ENCODE results near the gene CEP126. TPM values are rescaled to one million over a fixed set of nuclear protein-coding genes. Genes with fewer than 3 reads are reported as not detected.

Gene CEP126
- total RNA-seq, 1 experiment from 2014 or later, result 2.0 TPM

GRCh38 chr11:101916422-101916821 lies 1.6 kb downstream of the CEP126 start, which contains the start of gene ANGPTL5:
Gene ANGPTL5 (minus strand): TSS chr11:101916522. CDS start chr11:101907909, 8,613 bp downstream.
- ChIA-PET RAD21 (ENCODE audit: low non-redundant PET in 1 of 2, low total read pairs in 2 of 2, uncharacterized antibody in 2 of 2, unreplicated experiment in 2 of 2) (no interaction called here), CTCF (no interaction called here), POLR2A (no interaction called here)
- peak within 1 kb of the TSS; percentile 67 for H3K27ac ChIP-seq (ENCODE audit: low read depth, low read length)
- H3K27me3 ChIP-seq (ENCODE audit: insufficient read depth, low read length), result no peaks in the 10 kb centered on the region
- ATAC-seq (no peak), DNase-seq (ENCODE audit: low read depth, low spot score) (no peak)
- no peaks in the 10 kb centered on the region for H3K9me2 ChIP-seq (ENCODE audit: insufficient read depth)
- H3K4me1 ChIP-seq (ENCODE audit: control insufficient read depth in 1 of 2, insufficient read depth in 2 of 2, low read length in 2 of 2), result peaks cover 5 to 23% of the 10 kb centered on the region in 2 experiments; a peak in 3 of 4 replicates
- H2AFZ ChIP-seq (ENCODE audit: low read depth, low read length, poor library complexity, severe bottlenecking), result peak within 1 kb of the TSS; percentile 59
- no peaks in the 10 kb centered on the region for H3K9me3 ChIP-seq (ENCODE audit: control insufficient read depth in 1 of 2, insufficient read depth in 1 of 2, low read depth in 1 of 2, low read length in 2 of 2)
- TF ChIP-seq ZBTB33 (IDR thresholded peaks at IDR 0.05; ENCODE audit: extremely low read depth, insufficient replicate concordance, low read length) (no peak), TCF7L2 (IDR thresholded peaks at IDR 0.05; ENCODE audit: borderline replicate concordance, extremely low read depth, insufficient read depth, insufficient read length) (no peak), EGR1 (IDR thresholded peaks at IDR 0.05; ENCODE audit: low read depth) (no peak), FOSL1 (IDR thresholded peaks at IDR 0.05; ENCODE audit: low read depth) (no peak), POLR2AphosphoS5 (IDR thresholded peaks at IDR 0.05; ENCODE audit: low read depth, low read length) (no peak), EZH2 (IDR thresholded peaks at IDR 0.05) (no peak)
- TF ChIP-seq, protein P1, sequence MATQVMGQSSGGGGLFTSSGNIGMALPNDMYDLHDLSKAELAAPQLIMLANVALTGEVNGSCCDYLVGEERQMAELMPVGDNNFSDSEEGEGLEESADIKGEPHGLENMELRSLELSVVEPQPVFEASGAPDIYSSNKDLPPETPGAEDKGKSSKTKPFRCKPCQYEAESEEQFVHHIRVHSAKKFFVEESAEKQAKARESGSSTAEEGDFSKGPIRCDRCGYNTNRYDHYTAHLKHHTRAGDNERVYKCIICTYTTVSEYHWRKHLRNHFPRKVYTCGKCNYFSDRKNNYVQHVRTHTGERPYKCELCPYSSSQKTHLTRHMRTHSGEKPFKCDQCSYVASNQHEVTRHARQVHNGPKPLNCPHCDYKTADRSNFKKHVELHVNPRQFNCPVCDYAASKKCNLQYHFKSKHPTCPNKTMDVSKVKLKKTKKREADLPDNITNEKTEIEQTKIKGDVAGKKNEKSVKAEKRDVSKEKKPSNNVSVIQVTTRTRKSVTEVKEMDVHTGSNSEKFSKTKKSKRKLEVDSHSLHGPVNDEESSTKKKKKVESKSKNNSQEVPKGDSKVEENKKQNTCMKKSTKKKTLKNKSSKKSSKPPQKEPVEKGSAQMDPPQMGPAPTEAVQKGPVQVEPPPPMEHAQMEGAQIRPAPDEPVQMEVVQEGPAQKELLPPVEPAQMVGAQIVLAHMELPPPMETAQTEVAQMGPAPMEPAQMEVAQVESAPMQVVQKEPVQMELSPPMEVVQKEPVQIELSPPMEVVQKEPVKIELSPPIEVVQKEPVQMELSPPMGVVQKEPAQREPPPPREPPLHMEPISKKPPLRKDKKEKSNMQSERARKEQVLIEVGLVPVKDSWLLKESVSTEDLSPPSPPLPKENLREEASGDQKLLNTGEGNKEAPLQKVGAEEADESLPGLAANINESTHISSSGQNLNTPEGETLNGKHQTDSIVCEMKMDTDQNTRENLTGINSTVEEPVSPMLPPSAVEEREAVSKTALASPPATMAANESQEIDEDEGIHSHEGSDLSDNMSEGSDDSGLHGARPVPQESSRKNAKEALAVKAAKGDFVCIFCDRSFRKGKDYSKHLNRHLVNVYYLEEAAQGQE (IDR thresholded peaks at IDR 0.05; ENCODE audit: low read depth), result no peak
- H3K4me2 ChIP-seq (ENCODE audit: low read length), result peak within 1 kb of the TSS; percentile 84
- no TSS peak for BruUV-seq (replicated peaks)
- H3K79me2 ChIP-seq (ENCODE audit: insufficient read depth, low read length), result no peaks in the 10 kb centered on the region
- H4K20me1 ChIP-seq (ENCODE audit: insufficient read depth), result no peaks in the 10 kb centered on the region
- peak within 1 kb of the TSS; percentile 63 for H3K9ac ChIP-seq (ENCODE audit: low read length)
- H3K4me3 ChIP-seq (replicated peaks in 1 of 2; ENCODE audit: low read depth in 1 of 2, low read length in 2 of 2), result peak within 1 kb of the TSS; percentile 60 to 71
- intact Hi-C loops (cut with micrococcal nuclease), result no loop called here
- no peaks in the 10 kb centered on the region for H3K36me3 ChIP-seq (ENCODE audit: control insufficient read depth in 1 of 2, insufficient read depth in 2 of 2, low read length in 2 of 2)
